ENCODE measurements around the gene KIF25.

KIF25 gene

DNA sequence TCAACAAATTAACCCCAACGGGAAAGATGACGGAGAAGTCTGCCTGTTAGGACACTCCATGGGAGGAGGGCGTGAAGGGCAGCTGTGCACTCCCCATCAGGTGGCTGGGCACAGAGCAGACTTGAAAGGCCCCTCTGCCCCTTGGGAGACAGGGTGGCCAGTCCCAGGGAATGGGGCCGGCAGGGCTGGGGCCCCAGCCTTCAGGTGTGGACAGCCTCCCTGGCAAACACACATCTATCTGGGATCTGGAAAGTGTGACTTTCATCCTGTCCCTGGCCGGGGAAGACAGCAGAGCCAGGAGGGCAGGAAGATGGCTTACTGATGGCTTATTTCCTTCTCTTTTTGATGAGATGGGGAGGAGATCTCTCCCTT lies 86.0 kb downstream of the KIF25 start:
- Histone ChIP-seq H3K9me3 (ENCODE audit: control insufficient read depth, insufficient read depth, low read length) (no peaks in the 10 kb centered on the region), H3K9ac (ENCODE audit: low read depth, low read length) (no peak overlapping the region), H3K36me3 (ENCODE audit: insufficient read depth, low read length) (no peaks in the 10 kb centered on the region), H3K4me1 (ENCODE audit: insufficient read depth, low read length) (peaks cover 15% of the 10 kb centered on the region; the same call in 1 of the 2 replicates)

DNA sequence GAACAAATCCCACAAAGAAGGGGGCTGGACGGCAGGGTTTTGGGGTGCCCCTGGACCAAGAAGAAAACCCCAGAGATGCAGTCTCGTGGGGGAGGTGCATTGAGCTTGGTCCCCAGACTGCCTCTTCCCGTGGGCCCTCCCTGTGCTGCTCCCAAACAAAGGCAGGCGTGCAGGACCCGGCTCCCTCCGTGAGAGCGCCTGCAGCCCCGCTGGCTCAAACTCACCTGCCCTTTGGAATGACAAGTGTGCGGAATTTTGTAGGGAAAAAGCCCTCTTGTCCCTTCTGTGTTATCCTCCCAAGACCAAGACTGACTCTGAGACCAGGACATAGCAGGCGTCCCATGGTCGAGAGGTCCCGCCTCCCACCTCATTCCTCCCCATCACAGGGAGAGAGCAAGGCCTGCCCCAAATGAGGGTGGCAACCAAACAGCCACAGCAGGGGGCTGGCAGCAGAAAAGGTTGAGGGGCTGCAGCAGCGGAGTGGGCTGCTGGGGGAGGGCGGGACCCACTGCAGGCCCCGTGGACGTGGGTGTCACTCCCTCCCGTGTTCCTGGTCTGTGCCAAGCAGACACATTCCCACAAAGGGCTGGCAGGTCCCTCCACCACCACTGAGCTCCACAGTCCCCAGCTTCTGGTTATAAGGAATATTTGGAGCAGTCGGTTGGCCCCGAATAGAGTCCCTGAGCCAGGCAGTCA lies 87.1 kb downstream of the KIF25 start:
- no peak overlapping the region for H3K9ac ChIP-seq (ENCODE audit: low read depth, low read length)
- no peaks in the 10 kb centered on the region for H3K9me3 ChIP-seq (ENCODE audit: control insufficient read depth, insufficient read depth, low read length)
- H3K4me1 ChIP-seq (ENCODE audit: insufficient read depth, low read length) = peaks cover 18% of the 10 kb centered on the region; the same call in 1 of the 2 replicates
- no peaks in the 10 kb centered on the region for H3K36me3 ChIP-seq (ENCODE audit: insufficient read depth, low read length)

- no peak overlapping the region for H3K9ac ChIP-seq (ENCODE audit: low read depth, low read length)
- H3K36me3 ChIP-seq (ENCODE audit: insufficient read depth, low read length) = no peaks in the 10 kb centered on the region
- H3K4me1 ChIP-seq (ENCODE audit: insufficient read depth, low read length) = peaks cover 18% of the 10 kb centered on the region; the same call in 1 of the 2 replicates
- H3K9me3 ChIP-seq (ENCODE audit: control insufficient read depth, insufficient read depth, low read length) = no peaks in the 10 kb centered on the region
Measured at GRCh38 chr6:168086066-168086465, 88.6 kb downstream of the KIF25 start.

DNA sequence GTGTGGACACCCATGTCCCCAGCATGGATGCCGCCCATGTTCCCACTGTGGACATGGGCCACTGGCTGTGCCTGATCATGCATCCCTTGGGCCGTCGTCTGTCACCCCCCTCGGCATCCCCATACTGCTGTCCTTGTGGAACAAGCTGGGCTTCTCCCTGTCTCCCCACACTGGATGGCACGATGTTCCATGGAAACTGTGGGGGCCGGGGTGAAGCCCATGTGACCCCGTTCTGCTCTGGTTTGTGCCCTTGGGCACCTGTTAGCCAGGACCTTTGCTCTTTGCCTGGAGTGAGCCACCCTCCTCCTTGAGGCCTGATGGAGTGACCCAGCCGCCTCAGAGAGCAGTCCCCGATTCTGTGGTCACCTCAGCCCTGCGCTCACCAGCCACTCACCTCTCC lies 89.1 kb downstream of the KIF25 start:
- peaks cover 18% of the 10 kb centered on the region; the same call in 1 of the 2 replicates for H3K4me1 ChIP-seq (ENCODE audit: insufficient read depth, low read length)

GRCh38 chr6:168087436-168088160 lies 90.1 kb downstream of the KIF25 start:
- Histone ChIP-seq H3K9me3 (ENCODE audit: control insufficient read depth, insufficient read depth, low read length) (no peaks in the 10 kb centered on the region), H3K4me1 (ENCODE audit: insufficient read depth, low read length) (peaks cover 18% of the 10 kb centered on the region; the same call in 1 of the 2 replicates), H3K36me3 (ENCODE audit: insufficient read depth, low read length) (no peaks in the 10 kb centered on the region), H3K9ac (ENCODE audit: low read depth, low read length) (no peak overlapping the region)

More for the DNA sequence above, 89.1 kb downstream of the KIF25 start:
- Histone ChIP-seq H3K9me3 (ENCODE audit: control insufficient read depth, insufficient read depth, low read length) (no peaks in the 10 kb centered on the region), H3K9ac (ENCODE audit: low read depth, low read length) (no peak overlapping the region), H3K36me3 (ENCODE audit: insufficient read depth, low read length) (no peaks in the 10 kb centered on the region)

DNA sequence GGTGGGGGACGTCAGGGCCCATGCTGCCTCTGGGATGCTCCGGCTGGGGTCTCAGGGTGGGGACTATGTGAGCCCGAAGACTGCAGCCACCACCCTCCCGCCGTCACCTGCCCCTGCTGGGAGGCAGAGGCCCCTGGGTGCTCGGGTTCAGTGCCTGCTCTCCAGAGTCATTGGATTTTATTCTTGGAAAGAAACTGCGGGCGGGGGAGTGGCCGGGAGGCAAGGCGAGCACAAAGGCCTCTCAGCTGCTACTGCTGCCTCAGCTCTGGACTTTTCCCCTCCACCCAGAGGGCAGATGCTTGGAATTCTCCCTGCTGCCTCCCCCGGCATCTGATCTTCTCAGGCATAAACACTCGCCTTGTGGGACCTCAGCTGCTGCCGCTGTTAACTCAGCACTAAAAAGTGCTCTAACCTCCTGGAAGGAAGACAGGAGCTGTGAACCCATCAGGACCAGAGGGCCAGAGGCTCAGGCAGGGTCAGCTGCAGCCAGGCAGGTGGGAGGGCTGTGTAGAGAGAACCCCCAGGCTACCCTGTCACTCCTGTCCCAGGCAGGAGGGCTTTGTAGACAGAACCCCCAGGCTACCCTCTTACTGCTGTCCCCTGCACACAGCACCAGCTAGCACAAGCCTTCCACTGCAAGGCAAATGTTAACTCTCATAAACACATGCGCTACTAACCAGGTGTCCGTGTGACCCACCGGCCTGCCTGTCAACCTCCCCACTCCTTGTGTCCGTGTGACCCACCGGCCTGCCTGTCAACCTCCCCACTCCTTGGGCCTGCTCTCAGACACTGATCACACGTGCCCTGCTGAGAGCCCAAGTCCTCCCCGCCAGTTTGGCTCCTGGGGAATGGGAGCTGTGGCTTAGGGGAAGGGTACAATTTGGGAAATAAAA lies 90.9 kb downstream of the KIF25 start:
- no peaks in the 10 kb centered on the region for H3K36me3 ChIP-seq (ENCODE audit: insufficient read depth, low read length)
- H3K9ac ChIP-seq (ENCODE audit: low read depth, low read length) = no peak overlapping the region
- peaks cover 15% of the 10 kb centered on the region; the same call in 1 of the 2 replicates for H3K4me1 ChIP-seq (ENCODE audit: insufficient read depth, low read length)
- H3K9me3 ChIP-seq (ENCODE audit: control insufficient read depth, insufficient read depth, low read length) = no peaks in the 10 kb centered on the region

- H3K36me3 ChIP-seq (ENCODE audit: insufficient read depth, low read length) = no peaks in the 10 kb centered on the region
- peaks cover 14% of the 10 kb centered on the region; the same call in 1 of the 2 replicates for H3K4me1 ChIP-seq (ENCODE audit: insufficient read depth, low read length)
- no peak overlapping the region for H3K9ac ChIP-seq (ENCODE audit: low read depth, low read length)
- no peaks in the 10 kb centered on the region for H3K9me3 ChIP-seq (ENCODE audit: control insufficient read depth, insufficient read depth, low read length)
Measured at GRCh38 chr6:168089186-168090063, 92.0 kb downstream of the KIF25 start.

- H3K4me1 ChIP-seq (ENCODE audit: insufficient read depth, low read length) = peaks cover 14% of the 10 kb centered on the region; the same call in 1 of the 2 replicates
- H3K9me3 ChIP-seq (ENCODE audit: control insufficient read depth, insufficient read depth, low read length) = no peaks in the 10 kb centered on the region
Measured at GRCh38 chr6:168090064-168090690, 92.7 kb downstream of the KIF25 start.

GRCh38 chr6:168090706-168091105 lies 93.2 kb downstream of the KIF25 start:
- Histone ChIP-seq H3K9ac (ENCODE audit: low read depth, low read length) (no peak overlapping the region), H3K4me1 (ENCODE audit: insufficient read depth, low read length) (peaks cover 14% of the 10 kb centered on the region; the same call in 1 of the 2 replicates), H3K9me3 (ENCODE audit: control insufficient read depth, insufficient read depth, low read length) (no peaks in the 10 kb centered on the region), H3K36me3 (ENCODE audit: insufficient read depth, low read length) (no peaks in the 10 kb centered on the region)

More at GRCh38 chr6:168090064-168090690, 92.7 kb downstream of the KIF25 start:
- Histone ChIP-seq H3K36me3 (ENCODE audit: insufficient read depth, low read length) (no peaks in the 10 kb centered on the region), H3K9ac (ENCODE audit: low read depth, low read length) (no peak overlapping the region)

DNA sequence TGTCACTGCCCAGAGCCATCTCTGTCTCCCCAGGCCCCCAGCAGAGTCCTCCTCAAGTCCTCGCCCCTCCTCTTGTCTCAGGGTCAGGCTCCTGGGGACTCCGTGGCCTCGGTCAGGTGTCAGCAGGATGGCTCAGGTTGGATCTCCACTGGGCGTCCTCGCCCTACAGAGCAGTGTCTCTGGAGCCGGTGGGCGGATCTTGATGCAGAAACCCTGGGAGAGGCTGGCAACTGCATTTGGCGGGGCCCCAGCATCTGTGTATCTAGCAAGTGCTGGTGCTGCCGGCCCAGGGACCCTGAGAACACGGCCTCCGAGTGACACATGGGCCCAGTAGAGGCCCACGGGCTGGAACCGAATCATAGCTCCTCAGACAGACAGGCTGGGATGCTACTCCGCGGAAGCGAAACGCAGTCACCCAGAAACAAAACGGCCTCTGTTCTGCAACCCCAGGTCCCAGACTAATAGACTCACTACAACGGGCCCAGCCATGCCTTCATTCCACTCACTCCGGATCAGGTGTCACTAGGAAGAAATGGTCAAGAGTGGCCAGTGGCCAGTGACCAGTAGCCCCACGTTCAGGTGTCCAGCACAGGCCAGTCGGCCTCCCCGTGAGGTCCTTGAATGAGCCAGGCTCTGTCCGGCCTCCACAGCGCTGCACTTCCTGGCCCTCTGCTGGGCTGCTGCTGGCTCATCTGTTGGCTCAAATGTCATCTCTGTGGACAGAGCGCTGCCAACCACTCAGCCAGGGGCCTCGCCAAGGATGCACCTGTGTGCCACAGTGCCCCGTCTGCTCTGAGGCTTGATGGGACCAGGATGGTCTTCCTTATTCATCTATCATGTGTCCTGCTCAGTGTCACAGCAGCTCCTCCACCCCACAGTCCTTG lies 94.2 kb downstream of the KIF25 start:
- Histone ChIP-seq H3K4me1 (ENCODE audit: insufficient read depth, low read length) (peaks cover 14% of the 10 kb centered on the region; the same call in 1 of the 2 replicates), H3K36me3 (ENCODE audit: insufficient read depth, low read length) (no peaks in the 10 kb centered on the region), H3K9me3 (ENCODE audit: control insufficient read depth, insufficient read depth, low read length) (no peaks in the 10 kb centered on the region), H3K9ac (ENCODE audit: low read depth, low read length) (no peak overlapping the region)

DNA sequence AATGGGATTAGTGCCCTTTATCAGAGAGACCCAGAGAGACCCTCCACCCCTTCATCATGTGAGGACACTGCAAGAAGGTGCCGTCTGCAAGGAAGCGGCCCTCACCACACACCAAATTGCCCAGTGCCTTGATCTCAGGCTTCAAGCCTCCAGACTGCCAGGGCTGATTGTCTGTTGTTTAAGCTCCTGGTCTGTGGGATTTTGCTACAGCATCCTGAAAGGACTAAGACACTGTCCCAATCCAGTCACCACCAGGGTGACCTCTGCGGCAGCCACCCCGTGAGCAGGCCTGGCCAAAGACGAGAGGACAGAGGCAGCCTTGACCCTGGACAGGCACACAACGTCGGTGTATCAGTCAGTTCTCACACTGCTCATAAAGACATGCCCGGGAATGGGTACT lies 95.1 kb downstream of the KIF25 start:
- Histone ChIP-seq H3K9me3 (ENCODE audit: control insufficient read depth, insufficient read depth, low read length) (no peaks in the 10 kb centered on the region), H3K36me3 (ENCODE audit: insufficient read depth, low read length) (no peaks in the 10 kb centered on the region), H3K9ac (ENCODE audit: low read depth, low read length) (no peak overlapping the region), H3K4me1 (ENCODE audit: insufficient read depth, low read length) (peaks cover 12% of the 10 kb centered on the region; the same call in 1 of the 2 replicates)

GRCh38 chr6:168093071-168093505 lies 95.6 kb downstream of the KIF25 start:
- Histone ChIP-seq H3K36me3 (ENCODE audit: insufficient read depth, low read length) (no peaks in the 10 kb centered on the region), H3K4me1 (ENCODE audit: insufficient read depth, low read length) (peaks cover 7% of the 10 kb centered on the region; the same call in 1 of the 2 replicates), H3K9me3 (ENCODE audit: control insufficient read depth, insufficient read depth, low read length) (no peaks in the 10 kb centered on the region), H3K9ac (ENCODE audit: low read depth, low read length) (no peak overlapping the region)

Data from ES-I3 (cell line).